ENCODE measurements around the gene RPTOR.

RPTOR gene

GRCh38 chr17:80955078-80955477 lies 410.4 kb downstream of the RPTOR start:
- Histone ChIP-seq H3K9ac (ENCODE audit: low read depth in 1 of 2, low read length in 2 of 2) (no peak overlapping the region), H3K36me3 (ENCODE audit: control insufficient read depth in 1 of 2, insufficient read depth in 2 of 2, low read length in 2 of 2) (peaks cover 1 to 5% of the 10 kb centered on the region in 2 donors), H3K27me3 (ENCODE audit: control insufficient read depth in 1 of 2, insufficient read depth in 2 of 2, low read length in 2 of 2) (no peaks in the 10 kb centered on the region), H3K4me1 (ENCODE audit: control insufficient read depth in 1 of 2, insufficient read depth in 2 of 2, low read length in 2 of 2) (peaks cover 0 to 7% of the 10 kb centered on the region in 2 donors), H3K27ac (ENCODE audit: low read depth, low read length) (no peak overlapping the region), H3K9me3 (ENCODE audit: control insufficient read depth in 1 of 2, low read length in 2 of 2) (no peaks in the 10 kb centered on the region), H3K4me3 (ENCODE audit: low read depth in 1 of 2, low read length in 2 of 2) (no peak overlapping the region)

DNA sequence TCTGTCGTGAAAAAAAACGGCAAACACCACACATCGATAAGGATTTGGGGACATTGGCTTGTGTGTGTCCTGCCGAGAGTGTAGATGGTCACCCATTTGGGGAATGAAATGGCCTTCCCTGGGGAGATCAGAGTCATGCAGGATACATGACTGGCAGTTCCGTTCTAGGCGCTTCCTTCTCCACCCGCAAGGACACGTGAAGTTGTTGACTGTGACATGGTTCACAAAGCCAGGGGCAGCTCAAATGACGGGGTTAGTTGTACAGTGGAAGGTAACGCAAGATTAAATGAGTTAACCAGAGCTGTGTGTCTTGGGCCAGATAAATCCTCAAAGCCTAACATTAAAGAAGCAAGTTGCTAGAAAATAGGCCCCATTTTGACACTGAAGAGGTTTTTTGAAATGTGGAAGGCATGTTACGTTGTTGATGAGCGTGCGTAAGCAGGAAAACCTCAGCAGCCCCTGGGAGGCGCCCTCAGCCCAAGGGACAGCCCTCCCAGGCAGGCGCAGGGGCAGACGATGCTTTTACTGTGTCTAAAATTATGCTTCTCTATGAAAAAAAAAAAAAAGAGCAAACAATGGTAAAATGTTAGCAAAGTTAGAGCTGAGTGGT lies 411.1 kb downstream of the RPTOR start:
- Histone ChIP-seq H3K9me3 (ENCODE audit: control insufficient read depth in 1 of 2, low read length in 2 of 2) (no peaks in the 10 kb centered on the region), H3K36me3 (ENCODE audit: control insufficient read depth in 1 of 2, insufficient read depth in 2 of 2, low read length in 2 of 2) (peaks cover 4 to 5% of the 10 kb centered on the region in 2 donors), H3K4me1 (ENCODE audit: control insufficient read depth in 1 of 2, insufficient read depth in 2 of 2, low read length in 2 of 2) (peaks cover 0 to 11% of the 10 kb centered on the region in 2 donors), H3K9ac (ENCODE audit: low read depth in 1 of 2, low read length in 2 of 2) (no peak overlapping the region), H3K4me3 (ENCODE audit: low read depth in 1 of 2, low read length in 2 of 2) (no peak overlapping the region), H3K27ac (ENCODE audit: low read depth, low read length) (no peak overlapping the region), H3K27me3 (ENCODE audit: control insufficient read depth in 1 of 2, insufficient read depth in 2 of 2, low read length in 2 of 2) (no peaks in the 10 kb centered on the region)

DNA sequence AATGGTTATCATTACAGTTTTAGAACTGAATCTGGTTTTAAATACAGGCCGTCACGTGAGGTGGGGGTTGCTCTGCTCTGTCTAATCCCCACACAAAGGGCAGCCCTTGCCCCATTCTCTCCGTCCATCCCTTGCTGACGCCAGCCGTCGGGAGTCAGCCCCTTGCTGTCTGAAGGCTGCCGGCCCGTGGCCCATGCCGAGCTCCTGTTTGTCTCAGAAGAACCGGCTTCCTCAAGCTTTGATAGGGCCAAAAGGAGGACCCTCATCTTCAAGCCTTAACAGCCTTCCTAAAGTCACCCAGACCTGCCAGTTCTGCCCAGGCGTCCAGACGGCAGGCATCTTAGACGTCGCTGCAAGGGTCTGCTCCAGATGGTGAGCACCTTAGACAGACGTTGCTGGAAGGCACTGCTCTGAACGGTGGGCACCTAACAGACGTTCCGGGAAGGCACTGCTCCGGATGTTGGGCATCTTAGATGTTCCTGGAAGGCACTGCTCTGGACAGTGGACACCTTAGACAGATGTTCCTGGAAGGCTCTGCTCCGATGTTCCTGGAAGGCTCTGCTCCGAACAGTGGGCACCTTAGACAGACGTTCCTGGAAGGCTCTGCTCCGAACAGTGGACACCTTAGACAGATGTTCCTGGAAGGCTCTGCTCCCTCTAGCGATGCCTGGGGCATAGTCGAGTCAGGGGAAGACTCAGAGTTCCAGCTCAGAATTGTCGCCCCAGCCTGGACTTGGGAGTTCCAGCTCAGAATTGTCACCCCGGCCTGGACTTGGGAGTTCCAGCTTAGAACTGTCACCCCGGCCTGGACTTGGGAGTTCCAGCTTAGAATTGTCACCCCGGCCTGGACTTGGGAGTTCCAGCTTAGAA lies 411.9 kb downstream of the RPTOR start:
- Histone ChIP-seq H3K9me3 (ENCODE audit: control insufficient read depth in 1 of 2, low read length in 2 of 2) (no peaks in the 10 kb centered on the region), H3K9ac (ENCODE audit: low read depth in 1 of 2, low read length in 2 of 2) (no peak overlapping the region), H3K27me3 (ENCODE audit: control insufficient read depth in 1 of 2, insufficient read depth in 2 of 2, low read length in 2 of 2) (no peaks in the 10 kb centered on the region), H3K4me3 (ENCODE audit: low read depth in 1 of 2, low read length in 2 of 2) (no peak overlapping the region), H3K27ac (ENCODE audit: low read depth, low read length) (no peak overlapping the region), H3K4me1 (ENCODE audit: control insufficient read depth in 1 of 2, insufficient read depth in 2 of 2, low read length in 2 of 2) (peaks cover 0 to 11% of the 10 kb centered on the region in 2 donors), H3K36me3 (ENCODE audit: control insufficient read depth in 1 of 2, insufficient read depth in 2 of 2, low read length in 2 of 2) (peaks cover 4 to 5% of the 10 kb centered on the region in 2 donors)

GRCh38 chr17:80957461-80957941 lies 412.9 kb downstream of the RPTOR start:
- Histone ChIP-seq H3K4me3 (ENCODE audit: low read depth in 1 of 2, low read length in 2 of 2) (no peak overlapping the region), H3K27me3 (ENCODE audit: control insufficient read depth in 1 of 2, insufficient read depth in 2 of 2, low read length in 2 of 2) (no peaks in the 10 kb centered on the region), H3K9me3 (ENCODE audit: control insufficient read depth in 1 of 2, low read length in 2 of 2) (no peaks in the 10 kb centered on the region), H3K27ac (ENCODE audit: low read depth, low read length) (no peak overlapping the region), H3K9ac (ENCODE audit: low read depth in 1 of 2, low read length in 2 of 2) (no peak overlapping the region), H3K36me3 (ENCODE audit: control insufficient read depth in 1 of 2, insufficient read depth in 2 of 2, low read length in 2 of 2) (peaks cover 0 to 4% of the 10 kb centered on the region in 2 donors), H3K4me1 (ENCODE audit: control insufficient read depth in 1 of 2, insufficient read depth in 2 of 2, low read length in 2 of 2) (peaks cover 0 to 11% of the 10 kb centered on the region in 2 donors)

GRCh38 chr17:80959330-80960036 lies 414.8 kb downstream of the RPTOR start:
- no peaks in the 10 kb centered on the region for H3K9me3 ChIP-seq (ENCODE audit: control insufficient read depth in 1 of 2, low read length in 2 of 2)
- H3K36me3 ChIP-seq (ENCODE audit: control insufficient read depth in 1 of 2, insufficient read depth in 2 of 2, low read length in 2 of 2) = peaks cover 0 to 7% of the 10 kb centered on the region in 2 donors
- no peaks in the 10 kb centered on the region for H3K27me3 ChIP-seq (ENCODE audit: control insufficient read depth in 1 of 2, insufficient read depth in 2 of 2, low read length in 2 of 2)
- peaks cover 0 to 11% of the 10 kb centered on the region in 2 donors for H3K4me1 ChIP-seq (ENCODE audit: control insufficient read depth in 1 of 2, insufficient read depth in 2 of 2, low read length in 2 of 2)
- H3K4me3 ChIP-seq (ENCODE audit: low read depth in 1 of 2, low read length in 2 of 2) = no peak overlapping the region
- H3K9ac ChIP-seq (ENCODE audit: low read depth in 1 of 2, low read length in 2 of 2) = no peak overlapping the region
- peak overlapping the region; percentile 42 for H3K27ac ChIP-seq (ENCODE audit: low read depth, low read length)

DNA sequence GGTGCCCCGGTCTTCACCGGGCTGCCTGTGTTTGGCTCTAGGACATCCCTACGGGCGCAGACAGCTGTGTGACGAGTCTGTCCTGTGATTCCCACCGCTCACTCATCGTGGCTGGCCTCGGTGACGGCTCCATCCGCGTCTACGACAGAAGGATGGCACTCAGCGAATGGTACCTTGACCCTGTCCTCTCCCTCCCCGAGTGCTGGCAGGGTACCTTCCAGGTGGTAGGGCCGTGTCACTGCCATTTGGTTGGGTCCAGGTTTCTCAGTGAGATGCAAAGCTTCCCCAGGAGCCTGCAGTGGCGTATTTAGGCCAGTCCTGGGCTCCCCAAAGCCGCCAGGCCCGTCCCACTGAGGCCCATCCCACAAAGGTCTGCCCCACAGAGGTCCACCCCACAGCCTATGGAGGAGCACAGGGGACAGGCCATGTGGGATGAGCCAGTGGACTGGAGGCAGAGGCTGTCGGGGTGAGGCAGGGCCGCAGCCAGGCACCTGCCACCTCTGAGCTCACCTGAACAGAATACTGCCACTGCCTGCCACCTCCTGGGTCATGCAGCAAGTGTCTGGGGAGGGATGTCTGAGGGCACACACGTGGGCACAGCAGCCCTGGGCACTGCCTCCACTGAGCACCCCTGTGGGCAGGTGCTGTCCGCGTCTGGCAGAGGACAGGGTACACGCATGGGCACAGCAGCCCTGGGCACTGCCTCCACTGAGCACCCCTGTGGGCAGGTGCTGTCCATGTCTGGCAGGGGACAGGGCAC lies 415.6 kb downstream of the RPTOR start:
- no peak overlapping the region for H3K9ac ChIP-seq (ENCODE audit: low read depth in 1 of 2, low read length in 2 of 2)
- no peaks in the 10 kb centered on the region for H3K9me3 ChIP-seq (ENCODE audit: control insufficient read depth in 1 of 2, low read length in 2 of 2)
- peaks cover 0 to 13% of the 10 kb centered on the region in 2 donors for H3K36me3 ChIP-seq (ENCODE audit: control insufficient read depth in 1 of 2, insufficient read depth in 2 of 2, low read length in 2 of 2)
- no peaks in the 10 kb centered on the region for H3K27me3 ChIP-seq (ENCODE audit: control insufficient read depth in 1 of 2, insufficient read depth in 2 of 2, low read length in 2 of 2)
- H3K4me3 ChIP-seq (ENCODE audit: low read depth in 1 of 2, low read length in 2 of 2) = no peak overlapping the region
- no peak overlapping the region for H3K27ac ChIP-seq (ENCODE audit: low read depth, low read length)
- peaks cover 0 to 11% of the 10 kb centered on the region in 2 donors for H3K4me1 ChIP-seq (ENCODE audit: control insufficient read depth in 1 of 2, insufficient read depth in 2 of 2, low read length in 2 of 2)

DNA sequence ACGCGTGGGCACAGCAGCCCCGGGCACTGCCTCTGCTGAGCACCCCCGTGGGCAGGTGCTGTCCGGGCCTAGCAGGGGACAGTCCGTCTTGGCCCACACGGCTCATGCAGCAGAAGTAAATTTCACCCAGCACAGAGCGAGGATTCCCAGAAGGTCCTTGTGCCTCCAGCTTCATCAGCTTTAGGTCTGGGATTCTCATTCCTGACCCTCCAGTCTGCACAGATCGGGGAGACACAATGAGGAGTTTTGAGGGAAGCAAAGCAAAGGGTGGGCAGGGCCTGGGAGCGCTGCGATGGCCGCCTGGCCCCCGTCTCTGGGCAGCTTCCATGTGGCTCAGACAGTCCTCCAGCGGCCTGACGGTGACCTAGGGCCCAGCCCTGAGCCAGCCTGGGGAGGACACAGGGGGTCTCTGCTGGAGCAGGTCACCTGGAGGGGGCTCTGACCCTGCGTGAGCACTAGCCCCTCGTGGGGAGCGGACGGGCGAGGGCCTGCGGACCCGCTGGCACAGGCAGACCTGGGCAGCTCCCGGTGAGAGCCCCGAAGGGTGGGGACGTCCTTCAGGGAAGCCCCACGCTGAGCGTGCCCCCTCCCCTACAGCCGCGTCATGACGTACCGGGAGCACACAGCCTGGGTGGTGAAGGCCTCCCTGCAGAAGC lies 416.3 kb downstream of the RPTOR start:
- Histone ChIP-seq H3K27ac (ENCODE audit: low read depth, low read length) (no peak overlapping the region), H3K9me3 (ENCODE audit: control insufficient read depth in 1 of 2, low read length in 2 of 2) (no peaks in the 10 kb centered on the region), H3K4me3 (ENCODE audit: low read depth in 1 of 2, low read length in 2 of 2) (no peak overlapping the region), H3K9ac (ENCODE audit: low read depth in 1 of 2, low read length in 2 of 2) (no peak overlapping the region), H3K27me3 (ENCODE audit: control insufficient read depth in 1 of 2, insufficient read depth in 2 of 2, low read length in 2 of 2) (no peaks in the 10 kb centered on the region), H3K36me3 (ENCODE audit: control insufficient read depth in 1 of 2, insufficient read depth in 2 of 2, low read length in 2 of 2) (peaks cover 0 to 17% of the 10 kb centered on the region in 2 donors), H3K4me1 (ENCODE audit: control insufficient read depth in 1 of 2, insufficient read depth in 2 of 2, low read length in 2 of 2) (peaks cover 0 to 11% of the 10 kb centered on the region in 2 donors)

DNA sequence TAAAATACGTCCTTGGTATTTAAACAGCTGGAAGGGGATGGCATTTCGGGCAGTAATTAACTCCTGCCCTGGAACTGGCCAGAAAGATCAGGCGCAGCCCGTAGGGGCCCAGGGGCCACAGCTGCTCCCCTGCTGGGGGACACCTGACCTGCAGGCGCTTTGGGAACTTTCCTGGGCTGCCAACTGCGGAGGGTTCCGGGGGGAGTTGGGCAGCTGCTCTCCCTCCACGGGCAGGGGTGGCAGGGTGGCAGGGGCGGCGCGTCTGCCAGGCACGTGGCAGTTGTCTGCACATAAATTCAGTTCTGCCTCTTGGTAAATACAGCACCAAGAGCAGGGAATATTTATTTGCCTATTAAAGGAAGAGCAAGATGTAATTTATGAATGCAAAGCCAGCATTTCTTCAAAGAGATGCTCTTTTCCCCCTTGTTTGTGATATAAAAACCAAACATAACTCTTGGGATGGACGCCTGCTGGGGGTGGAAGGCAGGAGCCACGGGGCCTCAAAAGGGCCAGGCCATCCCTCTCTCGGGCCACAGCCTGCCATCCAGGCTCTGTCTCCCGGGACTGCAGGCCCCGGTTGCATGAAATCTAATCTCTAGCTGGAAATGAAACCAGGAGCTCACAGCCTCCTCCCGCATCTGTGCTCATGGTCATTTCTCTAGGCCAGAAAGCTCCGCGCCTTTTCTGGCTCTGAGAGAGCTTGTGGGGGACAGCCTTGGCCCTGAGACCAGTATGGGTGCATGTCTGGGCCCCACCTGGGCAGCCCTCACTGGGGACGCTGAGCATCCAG lies 417.1 kb downstream of the RPTOR start:
- Histone ChIP-seq H3K9ac (ENCODE audit: low read depth in 1 of 2, low read length in 2 of 2) (no peak overlapping the region), H3K4me1 (ENCODE audit: control insufficient read depth in 1 of 2, insufficient read depth in 2 of 2, low read length in 2 of 2) (peaks cover 0 to 11% of the 10 kb centered on the region in 2 donors), H3K4me3 (ENCODE audit: low read depth in 1 of 2, low read length in 2 of 2) (no peak overlapping the region), H3K27ac (ENCODE audit: low read depth, low read length) (no peak overlapping the region), H3K9me3 (ENCODE audit: control insufficient read depth in 1 of 2, low read length in 2 of 2) (no peaks in the 10 kb centered on the region), H3K36me3 (ENCODE audit: control insufficient read depth in 1 of 2, insufficient read depth in 2 of 2, low read length in 2 of 2) (peaks cover 0 to 17% of the 10 kb centered on the region in 2 donors), H3K27me3 (ENCODE audit: control insufficient read depth in 1 of 2, insufficient read depth in 2 of 2, low read length in 2 of 2) (no peaks in the 10 kb centered on the region)
